ENCODE measurements around the gene DHRS13.

DNA sequence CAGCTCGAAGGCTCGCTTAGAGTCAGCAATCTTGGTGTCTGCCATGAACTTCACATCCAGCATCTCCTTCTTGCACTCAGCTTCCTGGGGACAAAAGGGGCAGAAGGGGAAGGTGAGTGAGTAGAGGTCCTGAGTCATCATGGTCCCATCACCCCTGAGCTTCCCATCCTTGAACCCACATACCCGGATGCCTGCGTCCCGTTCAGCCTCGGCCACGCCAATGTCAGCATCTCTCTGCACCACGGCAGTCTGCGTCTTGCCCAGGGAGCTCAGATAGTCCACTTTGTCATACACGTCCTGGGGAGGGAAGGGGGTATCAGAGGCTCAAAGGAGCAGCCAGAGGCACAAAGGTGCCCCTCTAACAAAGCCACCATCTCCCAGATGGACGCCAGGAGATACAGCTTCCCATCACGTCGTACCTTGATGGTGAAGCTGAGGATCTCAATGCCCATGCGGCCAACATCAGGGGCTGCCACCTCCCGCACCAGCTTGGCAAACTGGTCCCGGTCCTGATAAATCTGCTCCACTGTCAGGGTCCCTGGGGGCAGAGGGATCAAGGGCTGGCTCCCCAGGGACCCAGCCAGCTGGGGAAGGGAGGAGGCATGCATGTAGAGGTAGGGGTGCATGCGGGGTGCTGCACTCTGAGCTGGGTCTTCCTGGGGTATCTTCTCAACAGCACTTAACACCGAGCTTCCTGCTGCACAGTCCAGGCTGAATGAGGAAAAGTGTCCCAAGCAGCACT is 20.6 kb downstream of the DHRS13 start:
- TF ChIP-seq, protein P1, sequence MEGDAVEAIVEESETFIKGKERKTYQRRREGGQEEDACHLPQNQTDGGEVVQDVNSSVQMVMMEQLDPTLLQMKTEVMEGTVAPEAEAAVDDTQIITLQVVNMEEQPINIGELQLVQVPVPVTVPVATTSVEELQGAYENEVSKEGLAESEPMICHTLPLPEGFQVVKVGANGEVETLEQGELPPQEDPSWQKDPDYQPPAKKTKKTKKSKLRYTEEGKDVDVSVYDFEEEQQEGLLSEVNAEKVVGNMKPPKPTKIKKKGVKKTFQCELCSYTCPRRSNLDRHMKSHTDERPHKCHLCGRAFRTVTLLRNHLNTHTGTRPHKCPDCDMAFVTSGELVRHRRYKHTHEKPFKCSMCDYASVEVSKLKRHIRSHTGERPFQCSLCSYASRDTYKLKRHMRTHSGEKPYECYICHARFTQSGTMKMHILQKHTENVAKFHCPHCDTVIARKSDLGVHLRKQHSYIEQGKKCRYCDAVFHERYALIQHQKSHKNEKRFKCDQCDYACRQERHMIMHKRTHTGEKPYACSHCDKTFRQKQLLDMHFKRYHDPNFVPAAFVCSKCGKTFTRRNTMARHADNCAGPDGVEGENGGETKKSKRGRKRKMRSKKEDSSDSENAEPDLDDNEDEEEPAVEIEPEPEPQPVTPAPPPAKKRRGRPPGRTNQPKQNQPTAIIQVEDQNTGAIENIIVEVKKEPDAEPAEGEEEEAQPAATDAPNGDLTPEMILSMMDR (IDR thresholded peaks at IDR 0.05; ENCODE audit: low read length): no peak
- no peak for TF ChIP-seq EZH2 (IDR thresholded peaks at IDR 0.05; ENCODE audit: borderline replicate concordance, low read length)
